HS-27A (cell line): ENCODE data around the gene CFAP119.

Experiments
- DNase-seq: peaks from one replicate; pipeline ENCODE4 v3.0.0-alpha.2; 2012; ENCODE audit warnings: low read depth, missing footprints

CFAP119 gene

GRCh38 chr16:30782486-30783279 lies 20.8 kb upstream of the CFAP119 start:
- no peak for DNase-seq

GRCh38 chr16:30780549-30780948 lies 18.7 kb upstream of the CFAP119 start:
- no peak for DNase-seq

- DNase-seq = no peak
Observed at GRCh38 chr16:30780021-30780420, 18.2 kb upstream of the CFAP119 start.

GRCh38 chr16:30779596-30779995 lies 17.7 kb upstream of the CFAP119 start:
- no peak for DNase-seq

GRCh38 chr16:30778549-30779244 lies 16.8 kb upstream of the CFAP119 start:
- DNase-seq = no peak

- DNase-seq = no peak
Observed at GRCh38 chr16:30777591-30778297, 15.9 kb upstream of the CFAP119 start.

GRCh38 chr16:30775392-30776188 lies 13.7 kb upstream of the CFAP119 start:
- peak; percentile 58 for DNase-seq

- no peak for DNase-seq
Observed at GRCh38 chr16:30775131-30775391, 13.2 kb upstream of the CFAP119 start.

GRCh38 chr16:30774367-30775130 lies 12.7 kb upstream of the CFAP119 start:
- DNase-seq = no peak

- no peak for DNase-seq
Observed at GRCh38 chr16:30773826-30774225, 12.0 kb upstream of the CFAP119 start.

GRCh38 chr16:30771726-30772125 lies 9.9 kb upstream of the CFAP119 start:
- DNase-seq = no peak

- no peak for DNase-seq
Observed at GRCh38 chr16:30769379-30770089, 7.7 kb upstream of the CFAP119 start.

GRCh38 chr16:30768583-30769181 lies 6.8 kb upstream of the CFAP119 start:
- no peak for DNase-seq

- DNase-seq = no peak
Observed at GRCh38 chr16:30767767-30768465, 6.1 kb upstream of the CFAP119 start.

- DNase-seq = no peak
Observed at GRCh38 chr16:30766933-30767284, 5.0 kb upstream of the CFAP119 start.

GRCh38 chr16:30766206-30766932 lies 4.5 kb upstream of the CFAP119 start:
- DNase-seq = no peak

- DNase-seq = no peak
Observed at GRCh38 chr16:30764816-30765465, 3.1 kb upstream of the CFAP119 start.

- no peak for DNase-seq
Observed at GRCh38 chr16:30764086-30764485, 2.2 kb upstream of the CFAP119 start.
